Activated CD4-positive, alpha-beta T cell treated with anti-CD3 and anti-CD28 coated beads, Interleukin-2, amount 10 ng/mL, durations not matched to agents 7 days and 5 days (primary cell): ENCODE data around the gene TDRD3. TPM values are rescaled to one million over a fixed set of nuclear protein-coding genes. Genes with fewer than 3 reads are reported as not detected.
"Not testable (repeated sequence)": the region's sequence is repeated elsewhere in the genome, so short reads cannot be mapped to it uniquely, and the experiment has no call there.

Source experiments
- CTCF ChIA-PET: fragments of 350-600 bp; sonication (Branson Sonifier 250); formaldehyde crosslinking; loops from one replicate; lab custom pipeline; 2021; ENCODE audit warnings: antibody characterized with exemption; lab: Charles Lee
- POLR2A ChIA-PET: fragments of 350-600 bp; sonication (Branson Sonifier 250); formaldehyde crosslinking; loops from one replicate; lab custom pipeline; 2021; ENCODE audit warnings: antibody characterized with exemption; lab: Charles Lee
- DNase-seq: peaks from one replicate; pipeline ENCODE4 v3.0.0-alpha.2; 2020
- H3K27ac Mint-ChIP-seq: one replicate; pipeline ENCODE4 v1.8.0; 2021; ENCODE audit warnings: mild to moderate bottlenecking, moderate library complexity, mixed read lengths
- H3K27me3 Mint-ChIP-seq: one replicate; pipeline ENCODE4 v1.8.0; 2021; ENCODE audit warnings: mixed read lengths
- H3K36me3 Mint-ChIP-seq: one replicate; pipeline ENCODE4 v1.8.0; 2021; ENCODE audit warnings: low read depth, mixed read lengths
- H3K4me1 Mint-ChIP-seq: one replicate; pipeline ENCODE4 v1.8.0; 2021; ENCODE audit warnings: mixed read lengths
- H3K4me3 Mint-ChIP-seq: one replicate; pipeline ENCODE4 v1.8.0; 2021; ENCODE audit warnings: mild to moderate bottlenecking, moderate library complexity, mixed read lengths
- H3K9me3 Mint-ChIP-seq: one replicate; pipeline ENCODE4 v1.8.0; 2021; ENCODE audit warnings: mixed read lengths
- total RNA-seq, 2 experiments: library from RNA; stranded (reverse); gene quantifications; one replicate each; pipeline ENCODE4 v1.2.3, GENCODE V29; 2021

Gene TDRD3
- total RNA-seq, 2 experiments from 2014 or later: 22.5 to 25.3 TPM

- DNase-seq, H3K27ac Mint-ChIP-seq, H3K4me3 Mint-ChIP-seq, H3K36me3 Mint-ChIP-seq, POLR2A ChIA-PET, H3K4me1 Mint-ChIP-seq, H3K9me3 Mint-ChIP-seq: not testable (repeated sequence)
- peaks cover 11% of the 10 kb centered on the region for H3K27me3 Mint-ChIP-seq
- CTCF ChIA-PET: interaction anchor here (1.8 kb wide), 1 partner anchor 10 kb away, joined by 6 read pairs; no protein-coding TSS in a partner anchor
Measured at GRCh38 chr13:60379282-60379681, 17.7 kb upstream of the TDRD3 start.

- no peaks in the 10 kb centered on the region for H3K36me3 Mint-ChIP-seq
- H3K27ac Mint-ChIP-seq: no peak overlapping the region
- no peaks in the 10 kb centered on the region for H3K4me1 Mint-ChIP-seq
- CTCF ChIA-PET: interaction anchor here (1.8 kb wide), 1 partner anchor 11 kb away, joined by 6 read pairs; no protein-coding TSS in a partner anchor
- peaks cover 11% of the 10 kb centered on the region for H3K27me3 Mint-ChIP-seq
- DNase-seq: no peak
- POLR2A ChIA-PET: no interaction called here
- peaks cover 4% of the 10 kb centered on the region for H3K9me3 Mint-ChIP-seq
- H3K4me3 Mint-ChIP-seq: no peak overlapping the region
Measured at GRCh38 chr13:60379837-60380565, 17.0 kb upstream of the TDRD3 start.

GRCh38 chr13:60384911-60385310, 12.1 kb upstream of the TDRD3 start:
- Mint-ChIP-seq H3K27ac (no peak overlapping the region), H3K27me3 (peaks cover 11% of the 10 kb centered on the region), H3K4me1 (no peaks in the 10 kb centered on the region), H3K36me3 (no peaks in the 10 kb centered on the region), H3K4me3 (no peak overlapping the region), H3K9me3 (no peaks in the 10 kb centered on the region)
- ChIA-PET POLR2A (no interaction called here), CTCF (no interaction called here)
- no peak for DNase-seq

GRCh38 chr13:60386250-60386649, 10.8 kb upstream of the TDRD3 start:
- Mint-ChIP-seq H3K4me1 (no peaks in the 10 kb centered on the region), H3K4me3 (no peak overlapping the region), H3K36me3 (no peaks in the 10 kb centered on the region), H3K27me3 (peaks cover 11% of the 10 kb centered on the region), H3K9me3 (no peaks in the 10 kb centered on the region), H3K27ac (no peak overlapping the region)
- no peak for DNase-seq
- ChIA-PET CTCF (interaction anchor here (0.6 to 1.6 kb wide), 2 partner anchors 12 to 148 kb away, joined by 3 read pairs; no protein-coding TSS in a partner anchor), POLR2A (no interaction called here)

- ChIA-PET POLR2A (no interaction called here), CTCF (interaction anchor here (0.8 to 0.9 kb wide), 2 partner anchors 10 to 1000 kb away, joined by 3 read pairs; no protein-coding TSS in a partner anchor)
- Mint-ChIP-seq H3K36me3 (no peaks in the 10 kb centered on the region), H3K27ac (no peak overlapping the region), H3K27me3 (no peaks in the 10 kb centered on the region), H3K4me1 (peaks cover 11% of the 10 kb centered on the region), H3K4me3 (no peak overlapping the region), H3K9me3 (no peaks in the 10 kb centered on the region)
- DNase-seq: no peak
Measured at GRCh38 chr13:60392131-60392530, 4.9 kb upstream of the TDRD3 start.

GRCh38 chr13:60395971-60396782, 843 bp upstream of the TDRD3 start:
- Mint-ChIP-seq H3K36me3 (no peaks in the 10 kb centered on the region), H3K4me3 (peak overlapping the region; percentile 93), H3K4me1 (peaks cover 32% of the 10 kb centered on the region), H3K9me3 (no peaks in the 10 kb centered on the region), H3K27me3 (no peaks in the 10 kb centered on the region), H3K27ac (peak overlapping the region; percentile 96)
- ChIA-PET CTCF (interaction anchor here (1.0 to 1.4 kb wide), 2 partner anchors 15 to 35 kb away, joined by 4 read pairs; no protein-coding TSS in a partner anchor), POLR2A (no interaction called here)
- DNase-seq: peak; percentile 88

- CTCF ChIA-PET: interaction anchor here (1.2 to 1.8 kb wide), 2 partner anchors 9 to 11 kb away, joined by 3 to 4 read pairs; no protein-coding TSS in a partner anchor
- no peaks in the 10 kb centered on the region for H3K9me3 Mint-ChIP-seq
- H3K4me1 Mint-ChIP-seq: peaks cover 40% of the 10 kb centered on the region
- peak; percentile 36 for DNase-seq
- POLR2A ChIA-PET: interaction anchor here (0.7 kb wide), 1 partner anchor 969 kb away, joined by 3 read pairs; no protein-coding TSS in a partner anchor
- no peaks in the 10 kb centered on the region for H3K36me3 Mint-ChIP-seq
- H3K4me3 Mint-ChIP-seq: peak overlapping the region; percentile 85
- peak overlapping the region; percentile 93 for H3K27ac Mint-ChIP-seq
- H3K27me3 Mint-ChIP-seq: no peaks in the 10 kb centered on the region
Measured at GRCh38 chr13:60397704-60398378, 821 bp downstream of the TDRD3 start.

- no peaks in the 10 kb centered on the region for H3K36me3 Mint-ChIP-seq
- H3K27me3 Mint-ChIP-seq: no peaks in the 10 kb centered on the region
- POLR2A ChIA-PET: no interaction called here
- CTCF ChIA-PET: interaction anchor here (1.2 to 1.8 kb wide), 2 partner anchors 8 to 11 kb away, joined by 3 to 4 read pairs; no protein-coding TSS in a partner anchor
- H3K9me3 Mint-ChIP-seq: no peaks in the 10 kb centered on the region
- no peak for DNase-seq
- peak overlapping the region; percentile 93 for H3K27ac Mint-ChIP-seq
- peak overlapping the region; percentile 85 for H3K4me3 Mint-ChIP-seq
- H3K4me1 Mint-ChIP-seq: peaks cover 40% of the 10 kb centered on the region
Measured at GRCh38 chr13:60398379-60398891, 1.4 kb downstream of the TDRD3 start.

- Mint-ChIP-seq H3K4me1 (peaks cover 40% of the 10 kb centered on the region), H3K9me3 (no peaks in the 10 kb centered on the region), H3K27me3 (no peaks in the 10 kb centered on the region), H3K36me3 (no peaks in the 10 kb centered on the region), H3K27ac (peak overlapping the region; percentile 93), H3K4me3 (peak overlapping the region; percentile 85)
- DNase-seq: no peak
- POLR2A ChIA-PET: no interaction called here
- CTCF ChIA-PET: interaction anchor here (1.8 kb wide), 1 partner anchor 8 kb away, joined by 4 read pairs; no protein-coding TSS in a partner anchor
Measured at GRCh38 chr13:60398907-60399589, 2.0 kb downstream of the TDRD3 start.

GRCh38 chr13:60402022-60402421, 5.0 kb downstream of the TDRD3 start:
- H3K27me3 Mint-ChIP-seq: no peaks in the 10 kb centered on the region
- no peak for DNase-seq
- H3K4me1 Mint-ChIP-seq: peaks cover 33% of the 10 kb centered on the region
- H3K36me3 Mint-ChIP-seq: peaks cover 7% of the 10 kb centered on the region
- H3K9me3 Mint-ChIP-seq: peaks cover 7% of the 10 kb centered on the region
- H3K4me3 Mint-ChIP-seq: no peak overlapping the region
- POLR2A ChIA-PET: no interaction called here
- H3K27ac Mint-ChIP-seq: no peak overlapping the region
- CTCF ChIA-PET: no interaction called here

- no peak overlapping the region for H3K4me3 Mint-ChIP-seq
- no peak for DNase-seq
- ChIA-PET CTCF (interaction anchor here (1.7 kb wide), 1 partner anchor 8 kb away, joined by 4 read pairs; no protein-coding TSS in a partner anchor), POLR2A (no interaction called here)
- peaks cover 18% of the 10 kb centered on the region for H3K9me3 Mint-ChIP-seq
- no peak overlapping the region for H3K27ac Mint-ChIP-seq
- H3K4me1 Mint-ChIP-seq: peaks cover 24% of the 10 kb centered on the region
- H3K36me3 Mint-ChIP-seq: peaks cover 22% of the 10 kb centered on the region
- no peaks in the 10 kb centered on the region for H3K27me3 Mint-ChIP-seq
Measured at GRCh38 chr13:60407095-60407494, 10.1 kb downstream of the TDRD3 start.

GRCh38 chr13:60407852-60408251, 10.8 kb downstream of the TDRD3 start:
- Mint-ChIP-seq H3K9me3 (peaks cover 18% of the 10 kb centered on the region), H3K36me3 (peaks cover 22% of the 10 kb centered on the region), H3K4me1 (peaks cover 24% of the 10 kb centered on the region), H3K27ac (peak overlapping the region; percentile 38)
- H3K27me3 Mint-ChIP-seq, DNase-seq, H3K4me3 Mint-ChIP-seq, CTCF ChIA-PET, POLR2A ChIA-PET: not testable (repeated sequence)
